Colonic mucosa (tissue), 4 donors: Measurements from ENCODE around the gene ENOSF1. TPM values are rescaled to one million over a fixed set of nuclear protein-coding genes. Genes with fewer than 3 reads are reported as not detected.

Experiments used
- DNase-seq: peaks from one replicate; pipeline ENCODE4 v3.0.0-alpha.2; 2020
- H3K27ac ChIP-seq: fragments of 200-600 bp; one replicate; pipeline ENCODE4 v1.8.0; 2021
- H3K27me3 ChIP-seq: fragments of 200-600 bp; one replicate; pipeline ENCODE4 v1.8.0; 2021
- H3K36me3 ChIP-seq: fragments of 200-600 bp; one replicate; pipeline ENCODE4 v1.8.0; 2021
- H3K4me1 ChIP-seq: fragments of 200-600 bp; one replicate; pipeline ENCODE4 v1.8.0; 2021; ENCODE audit warnings: mild to moderate bottlenecking
- H3K4me3 ChIP-seq: fragments of 200-600 bp; one replicate; pipeline ENCODE4 v1.8.0; 2021
- H3K9ac ChIP-seq, 2 donors: one replicate each; pipeline ENCODE4 v1.7.0; 2013; ENCODE audit warnings: control low read depth in 2 of 2, low read depth in 2 of 2, low read length in 2 of 2
- H3K9me3 ChIP-seq: fragments of 200-600 bp; one replicate; pipeline ENCODE4 v1.8.0; 2021
- CTCF ChIP-seq: fragments of 200-600 bp; IDR thresholded peaks from one replicate; pipeline ENCODE4 v1.8.0; 2022; ENCODE audit warnings: antibody characterized with exemption, mild to moderate bottlenecking
- intact Hi-C: fragments of 100-400 bp; cut with DNase I; formaldehyde crosslinking; loops from one replicate; pipeline ENCODE4 v1.14.1; 2022
- total RNA-seq, 2 donors: library from RNA; stranded (reverse); fragmentation: NEBNext Ultra II Directional in 1 of 2; extraction: Animal tissue kit (Norgen Biotek cat#: 25700) in 1 of 2; gene quantifications; one replicate each; pipeline ENCODE4 v1.2.1, GENCODE V29; 2021
- donor health status: healthy.
- donor health status: DM: no; HTN: no; CAD: no.
- donor health status: DM: no; HTN: no; CAD: no.

Gene ENOSF1
- total RNA-seq, 2 donors from 2014 or later: 51.7 to 103 TPM

- no peak for DNase-seq
- Histone ChIP-seq H3K36me3 (no peaks in the 10 kb centered on the region), H3K9ac (no peak overlapping the region), H3K9me3 (no peaks in the 10 kb centered on the region), H3K27me3 (no peaks in the 10 kb centered on the region), H3K27ac (no peak overlapping the region), H3K4me1 (no peaks in the 10 kb centered on the region), H3K4me3 (no peak overlapping the region)
- intact Hi-C loops: no loop called here
- no peak for TF ChIP-seq CTCF
These were observed 57.0 kb downstream of the ENOSF1 start for GRCh38 chr18:655445-655844.

GRCh38 chr18:654601-655000, 57.8 kb downstream of the ENOSF1 start:
- Histone ChIP-seq H3K4me3 (no peak overlapping the region), H3K9me3 (no peaks in the 10 kb centered on the region), H3K27ac (no peak overlapping the region), H3K27me3 (no peaks in the 10 kb centered on the region), H3K4me1 (no peaks in the 10 kb centered on the region), H3K36me3 (no peaks in the 10 kb centered on the region), H3K9ac (no peak overlapping the region)
- no peak for TF ChIP-seq CTCF
- intact Hi-C loops: no loop called here
- no peak for DNase-seq

- Histone ChIP-seq H3K4me3 (no peak overlapping the region), H3K9ac (no peak overlapping the region), H3K27ac (no peak overlapping the region), H3K4me1 (no peaks in the 10 kb centered on the region), H3K9me3 (no peaks in the 10 kb centered on the region), H3K27me3 (no peaks in the 10 kb centered on the region), H3K36me3 (no peaks in the 10 kb centered on the region)
- DNase-seq: no peak
- no peak for TF ChIP-seq CTCF
- intact Hi-C loops: no loop called here
These were observed 58.9 kb downstream of the ENOSF1 start for GRCh38 chr18:653512-653911.

GRCh38 chr18:652131-652530, 60.3 kb downstream of the ENOSF1 start:
- H3K9ac ChIP-seq: no peak overlapping the region
- no peaks in the 10 kb centered on the region for H3K27me3 ChIP-seq
- no peaks in the 10 kb centered on the region for H3K9me3 ChIP-seq
- no peak for DNase-seq
- no peaks in the 10 kb centered on the region for H3K4me1 ChIP-seq
- intact Hi-C loops: no loop called here
- TF ChIP-seq CTCF: no peak
- H3K27ac ChIP-seq: no peak overlapping the region
- H3K4me3 ChIP-seq: no peak overlapping the region
- H3K36me3 ChIP-seq: no peaks in the 10 kb centered on the region

- no peak overlapping the region for H3K9ac ChIP-seq
- H3K4me3 ChIP-seq: no peak overlapping the region
- no peaks in the 10 kb centered on the region for H3K27me3 ChIP-seq
- H3K9me3 ChIP-seq: no peaks in the 10 kb centered on the region
- no peak overlapping the region for H3K27ac ChIP-seq
- TF ChIP-seq CTCF: no peak
- no peaks in the 10 kb centered on the region for H3K4me1 ChIP-seq
- DNase-seq: no peak
- no peaks in the 10 kb centered on the region for H3K36me3 ChIP-seq
- intact Hi-C loops: no loop called here
These were observed 62.0 kb downstream of the ENOSF1 start for GRCh38 chr18:650428-650858.

- intact Hi-C loops: no loop called here
- TF ChIP-seq CTCF: no peak
- DNase-seq: no peak
- Histone ChIP-seq H3K4me1 (no peaks in the 10 kb centered on the region), H3K27ac (no peak overlapping the region), H3K4me3 (no peak overlapping the region), H3K9me3 (no peaks in the 10 kb centered on the region), H3K9ac (no peak overlapping the region), H3K27me3 (no peaks in the 10 kb centered on the region), H3K36me3 (no peaks in the 10 kb centered on the region)
These were observed 63.1 kb downstream of the ENOSF1 start for GRCh38 chr18:649341-649740.
